HS-5 (cell line): Measurements from ENCODE around the gene ENTHD1.

Experiments
- DNase-seq: peaks from one replicate; pipeline ENCODE4 v3.0.0-alpha.2; 2012; ENCODE audit warnings: low read depth

The ENTHD1 gene, protein sequence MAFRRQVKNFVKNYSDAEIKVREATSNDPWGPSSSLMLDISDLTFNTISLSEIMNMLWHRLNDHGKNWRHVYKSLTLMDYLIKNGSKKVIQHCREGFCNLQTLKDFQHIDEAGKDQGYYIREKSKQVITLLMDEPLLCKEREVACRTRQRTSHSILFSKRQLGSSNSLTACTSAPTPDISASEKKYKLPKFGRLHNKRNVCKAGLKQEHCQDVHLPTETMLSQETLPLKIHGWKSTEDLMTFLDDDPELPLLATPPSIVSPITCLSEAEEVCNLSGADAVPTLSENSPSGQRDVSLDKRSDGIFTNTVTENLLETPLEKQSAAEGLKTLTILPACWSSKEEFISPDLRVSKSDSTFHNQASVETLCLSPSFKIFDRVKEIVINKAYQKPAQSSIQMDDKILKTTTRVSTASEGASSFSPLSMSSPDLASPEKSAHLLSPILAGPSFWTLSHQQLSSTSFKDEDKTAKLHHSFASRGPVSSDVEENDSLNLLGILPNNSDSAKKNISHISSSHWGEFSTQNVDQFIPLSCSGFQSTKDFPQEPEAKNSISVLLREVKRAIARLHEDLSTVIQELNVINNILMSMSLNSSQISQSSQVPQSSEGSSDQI

DNA sequence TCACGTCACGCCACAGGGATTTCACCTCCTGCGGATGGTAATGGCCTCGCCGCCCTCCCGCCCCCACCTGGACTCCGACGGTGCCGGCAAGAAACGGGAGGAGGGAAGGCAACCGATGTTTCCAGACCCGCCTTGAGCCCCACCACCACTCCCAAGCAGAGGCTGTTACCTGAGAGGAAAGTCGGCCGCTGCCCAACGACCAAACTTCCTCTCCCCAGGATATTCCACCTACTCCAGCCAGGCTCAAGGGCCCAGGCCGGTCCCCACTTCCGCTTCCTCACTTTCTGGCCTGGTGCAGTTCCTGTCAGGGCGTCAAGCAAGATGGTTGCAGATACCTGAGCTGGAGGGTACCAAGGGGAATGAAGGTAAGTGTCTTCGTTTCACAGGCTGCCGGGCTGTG lies at the start of gene ENTHD1:
ENTHD1 (minus strand) TSS at position 235 of the 400 bp plus-strand sequence. CDS start 6,012 bp downstream, outside the sequence.
- DNase-seq = no peak

DNA sequence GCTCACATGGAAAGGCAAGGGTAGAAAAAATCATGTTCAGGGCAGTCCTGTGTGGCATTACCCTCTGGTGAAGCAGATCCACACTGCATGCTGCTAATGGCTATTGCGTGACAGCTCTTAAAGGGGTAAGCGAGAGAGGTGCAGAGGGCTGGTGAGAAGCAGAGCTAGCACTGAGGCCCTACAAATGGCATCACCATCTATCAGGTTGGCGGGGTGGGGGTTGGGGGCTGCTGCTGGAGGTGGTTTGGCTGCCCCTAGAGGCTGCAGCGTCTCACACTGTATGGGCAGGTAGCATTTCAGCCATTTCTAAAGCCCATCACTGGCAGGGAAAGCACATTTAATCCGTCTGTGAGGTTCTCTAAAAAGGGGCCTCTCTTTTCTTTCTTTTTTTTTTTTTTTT lies 49.8 kb upstream of the ENTHD1 start:
- DNase-seq = no peak

DNA sequence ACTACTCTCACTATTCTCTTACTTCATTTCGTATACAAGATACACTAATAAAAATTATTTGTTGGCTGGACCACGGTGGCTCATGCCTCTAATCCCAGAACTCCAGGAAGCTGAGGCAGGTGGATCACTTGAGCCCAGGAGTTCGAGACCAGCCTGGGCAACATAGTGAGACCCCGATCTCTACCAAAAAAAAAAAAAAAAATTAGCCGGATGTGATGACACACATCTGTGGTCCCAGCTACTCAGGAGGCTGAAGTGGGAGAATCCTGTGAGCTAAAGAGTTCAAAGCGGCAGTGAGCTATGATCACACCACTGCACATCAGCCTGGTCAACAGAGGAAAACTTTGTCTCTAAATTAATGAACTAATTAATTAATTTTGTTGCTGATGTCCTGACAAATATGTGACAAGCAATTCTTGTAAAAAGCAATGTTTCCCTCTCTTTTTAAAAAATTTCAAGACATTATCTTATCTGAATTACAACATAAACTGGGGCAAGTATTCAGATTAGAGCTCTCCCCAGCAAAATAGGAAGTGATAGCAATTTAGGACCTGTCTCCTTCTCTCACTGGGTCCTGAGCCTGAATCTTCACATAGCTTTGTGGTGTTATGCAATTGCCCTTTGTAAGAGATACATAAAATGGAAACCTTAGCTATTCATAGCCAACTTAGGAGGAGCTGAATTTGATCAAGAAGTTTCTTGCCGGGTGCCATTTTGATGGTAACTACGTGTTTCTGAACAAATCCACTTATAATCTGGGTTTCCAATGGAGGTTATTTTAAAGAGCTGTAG lies 49.1 kb upstream of the ENTHD1 start:
- DNase-seq = no peak

DNA sequence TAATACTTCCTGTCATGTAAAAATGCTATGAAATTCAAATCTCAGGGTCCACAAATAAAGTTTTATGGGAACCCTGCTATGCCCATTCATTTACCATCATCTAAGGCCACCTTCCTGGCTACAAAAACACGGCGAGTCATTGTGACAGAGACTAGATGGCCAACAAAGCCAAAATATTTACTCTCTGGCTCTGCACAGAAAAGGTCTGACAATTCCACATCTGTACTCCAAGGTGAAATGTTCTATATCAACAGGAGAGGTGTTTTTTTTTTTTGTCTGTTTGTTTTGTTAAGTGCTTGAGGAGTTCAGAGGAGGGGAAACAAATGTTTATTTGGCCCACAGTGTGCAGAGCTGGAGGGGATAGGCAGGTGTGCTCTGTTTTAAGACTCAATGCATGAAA lies 48.0 kb upstream of the ENTHD1 start:
- DNase-seq = no peak

DNA sequence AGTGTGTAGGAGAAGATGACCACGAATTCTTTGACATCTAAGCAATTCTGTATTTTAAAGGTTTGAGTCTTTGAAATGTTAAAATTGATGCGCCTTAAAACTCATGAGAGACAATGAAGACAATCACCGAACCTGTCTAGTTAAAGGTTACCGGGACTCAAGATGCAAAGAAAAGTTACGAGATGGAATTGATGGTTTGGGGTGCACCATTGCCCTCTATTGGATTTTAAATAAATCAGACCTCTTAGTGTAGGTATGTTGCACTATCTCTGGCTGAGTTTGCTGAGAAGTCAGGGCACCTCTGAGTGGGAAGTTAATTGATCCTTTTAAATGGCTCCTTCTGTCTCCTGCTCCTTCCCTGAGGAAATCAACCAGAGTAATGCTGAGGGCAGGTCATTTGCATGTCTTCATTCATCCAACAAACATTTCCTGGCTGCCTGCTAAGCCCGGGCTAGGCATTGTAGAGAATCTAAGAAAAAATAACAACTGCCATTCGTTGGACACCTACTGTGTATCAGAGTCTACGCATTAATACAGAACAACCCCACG lies 47.3 kb upstream of the ENTHD1 start:
- DNase-seq = no peak

DNA sequence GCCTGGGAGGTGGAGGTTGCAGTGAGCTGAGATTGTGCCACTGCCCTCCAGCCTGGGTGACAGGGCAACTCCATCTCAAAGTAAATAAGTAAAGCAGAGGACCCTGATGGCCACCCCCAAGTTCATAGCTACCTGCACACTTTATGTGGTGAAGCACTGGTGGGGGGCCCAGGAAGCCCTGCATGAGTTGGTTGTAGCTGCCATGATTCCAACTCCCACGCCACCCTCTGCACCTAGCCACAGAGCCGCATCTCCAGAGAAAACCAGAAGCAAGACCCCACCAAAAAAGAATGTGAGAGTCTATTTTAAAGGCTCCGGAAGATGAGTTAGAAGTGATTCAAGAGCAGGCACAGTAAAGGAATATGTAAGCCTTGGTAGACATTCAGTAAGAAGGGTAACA lies 46.3 kb upstream of the ENTHD1 start:
- DNase-seq = no peak

DNA sequence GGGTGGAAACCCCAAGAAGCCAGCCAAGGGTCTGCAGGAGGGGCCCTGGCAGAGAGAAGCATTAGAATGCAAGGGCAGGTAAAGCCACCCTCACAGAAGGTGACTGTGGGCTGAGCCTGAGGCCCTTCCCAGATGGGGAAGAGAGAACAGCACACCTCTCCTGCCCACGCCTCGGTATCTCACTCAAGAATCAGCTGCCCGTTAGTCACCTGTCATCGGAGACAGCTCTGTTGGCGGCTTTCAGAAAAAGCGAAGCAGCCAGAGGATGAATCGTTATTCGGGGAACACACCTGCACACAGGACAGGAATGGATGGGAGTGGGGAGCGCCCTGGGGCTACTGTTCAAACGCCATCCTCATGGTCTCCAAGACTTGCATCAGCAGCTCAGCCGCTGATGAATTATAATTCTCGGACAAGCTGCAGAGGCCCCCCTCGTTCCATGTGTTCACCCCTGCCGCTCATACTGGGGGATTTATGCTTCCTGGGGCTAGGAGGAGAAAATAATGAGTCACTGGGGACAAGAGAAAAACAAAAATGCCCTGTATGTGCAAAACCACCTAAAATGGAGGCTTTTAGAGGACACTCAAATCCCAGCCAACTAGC lies 45.0 kb upstream of the ENTHD1 start:
- no peak for DNase-seq

DNA sequence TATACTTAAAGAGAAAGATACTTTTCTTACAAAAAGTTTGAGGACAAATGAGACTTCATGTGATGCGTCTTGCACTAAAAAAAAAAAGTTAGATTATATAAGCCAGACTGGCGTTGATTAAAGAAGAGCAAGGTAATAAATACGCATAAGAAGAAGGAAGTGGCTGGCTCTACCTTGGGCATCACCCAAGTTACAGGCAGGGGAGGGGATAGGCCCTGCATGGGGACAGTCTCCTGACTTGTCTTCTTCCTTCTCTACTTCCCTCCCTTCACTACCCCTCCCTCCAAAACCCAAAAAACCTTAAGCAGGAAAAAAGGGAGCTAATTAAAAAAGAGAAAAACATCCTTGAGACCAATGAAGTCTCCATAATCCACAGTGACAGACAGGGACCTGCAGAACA lies 44.3 kb upstream of the ENTHD1 start:
- no peak for DNase-seq

DNA sequence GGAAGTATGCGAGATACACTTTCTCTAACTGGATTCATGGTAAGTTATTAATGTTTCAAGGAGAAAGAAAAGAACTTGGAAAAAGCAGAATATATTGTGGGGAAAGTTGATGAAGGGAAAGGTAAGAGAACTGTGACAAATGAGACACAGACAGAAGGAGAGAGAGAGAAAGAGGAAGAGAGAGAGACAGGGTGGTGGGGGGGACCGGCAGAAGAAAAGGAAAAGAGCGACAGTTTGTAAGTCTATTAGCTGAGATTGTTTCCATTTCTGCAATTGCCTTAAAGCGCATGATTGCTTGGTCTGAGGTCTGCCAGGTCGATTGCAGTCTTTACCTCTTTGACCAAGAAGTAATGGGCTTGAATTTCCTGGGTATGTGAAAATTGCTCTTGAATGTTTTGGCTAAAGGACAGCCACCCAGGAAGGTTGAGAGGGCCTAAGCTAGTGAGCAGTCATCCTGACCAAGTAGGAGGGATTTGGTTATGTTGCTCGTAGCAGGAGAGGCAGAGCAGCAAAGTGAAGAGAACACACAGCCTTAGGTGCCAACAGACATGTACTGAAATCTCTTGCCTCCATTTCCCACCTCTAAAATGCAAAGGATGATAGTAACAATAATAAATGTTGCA lies 43.1 kb upstream of the ENTHD1 start:
- no peak for DNase-seq

DNA sequence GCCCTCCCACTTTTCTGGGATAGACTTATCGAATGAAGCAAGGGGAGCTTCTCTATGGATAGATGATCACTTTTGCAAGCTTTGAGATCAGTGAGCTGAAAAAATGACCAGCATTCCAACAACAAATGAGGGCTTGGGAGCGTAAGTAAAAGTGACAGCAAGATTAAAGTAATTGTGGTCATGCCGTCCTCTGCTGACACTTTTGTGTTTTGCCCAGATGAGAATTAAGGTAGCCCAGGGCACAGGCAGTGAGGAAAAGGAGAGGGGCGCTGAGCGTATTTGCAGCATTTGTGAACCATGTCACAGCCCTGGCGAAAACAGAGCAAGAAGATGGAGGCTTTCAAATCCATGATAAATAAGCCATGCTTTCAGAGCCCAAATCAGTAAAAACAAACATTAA lies 42.1 kb upstream of the ENTHD1 start:
- no peak for DNase-seq

DNA sequence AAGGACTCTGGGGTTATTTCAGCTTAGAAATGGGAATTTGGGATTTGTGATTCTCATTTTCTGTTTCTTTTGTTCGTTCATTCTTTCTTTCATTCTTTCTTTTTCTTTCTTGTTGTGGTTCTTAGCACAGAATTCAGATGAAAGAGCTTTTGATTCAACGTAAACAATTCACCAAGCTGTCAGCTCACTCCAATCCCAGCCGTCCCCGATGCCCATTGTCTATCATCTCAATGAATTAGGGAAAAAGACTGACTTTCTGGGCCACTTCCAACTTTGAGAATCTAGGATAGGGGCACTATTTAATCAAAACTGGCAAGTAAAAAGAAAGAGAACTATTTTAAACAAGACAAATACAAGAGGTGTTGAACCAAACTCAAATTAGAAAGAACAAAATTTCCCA lies 41.6 kb upstream of the ENTHD1 start:
- no peak for DNase-seq

DNA sequence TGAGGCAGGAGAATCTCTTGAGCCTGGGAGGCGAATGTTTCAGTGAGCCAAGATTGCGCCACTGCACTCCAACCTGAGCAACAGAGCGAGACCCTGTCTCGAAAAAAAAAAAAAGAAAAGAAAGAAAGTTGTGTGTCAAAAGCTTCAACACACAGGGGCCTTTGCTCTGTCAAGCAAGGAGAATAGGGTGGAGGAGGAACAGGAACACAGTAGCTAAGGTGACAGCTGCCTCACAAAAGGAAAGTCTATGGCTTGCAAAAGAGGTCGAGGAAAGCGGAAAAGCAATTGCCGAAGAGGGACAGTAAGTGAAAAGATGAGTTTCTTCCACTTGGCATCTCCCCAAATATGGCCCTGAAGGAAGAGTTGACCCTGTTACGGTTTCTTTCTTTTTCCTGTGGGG lies 40.2 kb upstream of the ENTHD1 start:
- DNase-seq = no peak

DNA sequence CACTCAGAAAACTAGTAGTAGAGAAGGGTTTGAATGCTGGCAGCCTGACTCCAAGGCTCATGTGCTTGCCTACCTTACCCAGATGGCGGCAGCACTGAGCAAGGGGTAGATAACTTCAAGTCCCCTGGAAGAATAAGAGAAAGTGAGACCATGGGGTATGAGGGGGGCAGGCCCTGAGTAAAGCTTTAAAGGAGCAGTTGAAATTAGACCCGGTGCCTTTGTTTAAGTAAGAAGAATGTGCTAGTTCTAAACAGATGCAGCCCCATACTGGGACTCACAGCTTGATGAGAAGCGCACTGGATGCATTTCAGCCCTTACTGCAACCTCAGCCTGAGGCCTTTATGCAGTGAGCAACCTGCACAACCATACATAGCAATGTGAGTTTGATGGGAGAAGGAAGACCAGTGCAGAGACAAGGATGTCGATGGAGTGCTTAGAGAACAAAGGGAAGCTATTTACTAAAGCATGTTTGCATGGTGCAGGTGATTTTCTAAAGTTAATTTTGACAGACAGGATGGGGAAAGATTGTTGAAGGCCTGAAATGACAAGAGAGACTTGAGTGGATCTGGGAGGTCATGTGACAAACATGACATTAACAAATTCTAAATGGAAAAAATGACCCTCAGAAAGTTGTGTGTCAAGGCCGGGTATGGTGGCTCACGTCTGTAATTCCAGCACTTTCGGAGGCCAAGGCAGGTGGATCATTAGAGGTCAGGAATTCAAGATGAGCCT lies 39.5 kb upstream of the ENTHD1 start:
- DNase-seq = no peak

DNA sequence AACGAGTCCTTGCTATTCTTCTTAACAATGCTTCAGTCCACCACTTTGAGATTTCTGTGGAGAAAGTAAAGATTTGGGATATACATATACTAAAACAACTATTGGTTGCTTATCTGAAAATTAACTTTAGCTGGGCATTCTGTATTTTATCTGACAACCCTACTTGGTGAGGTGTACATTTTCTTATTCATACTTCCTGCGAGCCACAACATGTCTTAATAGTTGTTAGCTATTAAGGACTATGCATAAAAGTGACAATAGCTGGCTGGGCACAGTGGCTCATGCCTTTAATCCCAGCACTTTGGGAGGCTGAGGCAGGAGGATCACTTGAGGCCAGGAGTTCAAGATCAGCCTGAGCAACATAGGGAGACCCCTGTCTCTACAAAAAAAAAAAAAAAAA lies 38.6 kb upstream of the ENTHD1 start:
- no peak for DNase-seq

DNA sequence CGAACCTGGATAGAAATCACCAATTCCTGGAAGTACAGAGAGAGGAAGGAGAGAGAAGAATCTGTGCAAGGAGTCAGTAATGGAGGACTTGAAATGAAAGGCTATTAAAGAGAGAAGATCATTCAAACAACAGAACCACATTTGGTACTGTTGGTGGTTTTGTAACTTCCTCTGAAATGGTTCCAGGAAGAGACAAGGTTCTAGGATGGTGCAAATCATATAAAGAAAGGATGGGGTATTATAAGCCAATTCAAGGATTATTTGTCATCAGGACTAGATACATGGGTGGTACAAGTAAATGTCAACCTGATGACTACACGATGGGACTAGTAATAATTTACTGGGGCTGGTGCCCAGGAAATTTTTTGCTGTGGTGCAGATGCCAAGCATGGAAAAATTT lies 37.7 kb upstream of the ENTHD1 start:
- no peak for DNase-seq

DNA sequence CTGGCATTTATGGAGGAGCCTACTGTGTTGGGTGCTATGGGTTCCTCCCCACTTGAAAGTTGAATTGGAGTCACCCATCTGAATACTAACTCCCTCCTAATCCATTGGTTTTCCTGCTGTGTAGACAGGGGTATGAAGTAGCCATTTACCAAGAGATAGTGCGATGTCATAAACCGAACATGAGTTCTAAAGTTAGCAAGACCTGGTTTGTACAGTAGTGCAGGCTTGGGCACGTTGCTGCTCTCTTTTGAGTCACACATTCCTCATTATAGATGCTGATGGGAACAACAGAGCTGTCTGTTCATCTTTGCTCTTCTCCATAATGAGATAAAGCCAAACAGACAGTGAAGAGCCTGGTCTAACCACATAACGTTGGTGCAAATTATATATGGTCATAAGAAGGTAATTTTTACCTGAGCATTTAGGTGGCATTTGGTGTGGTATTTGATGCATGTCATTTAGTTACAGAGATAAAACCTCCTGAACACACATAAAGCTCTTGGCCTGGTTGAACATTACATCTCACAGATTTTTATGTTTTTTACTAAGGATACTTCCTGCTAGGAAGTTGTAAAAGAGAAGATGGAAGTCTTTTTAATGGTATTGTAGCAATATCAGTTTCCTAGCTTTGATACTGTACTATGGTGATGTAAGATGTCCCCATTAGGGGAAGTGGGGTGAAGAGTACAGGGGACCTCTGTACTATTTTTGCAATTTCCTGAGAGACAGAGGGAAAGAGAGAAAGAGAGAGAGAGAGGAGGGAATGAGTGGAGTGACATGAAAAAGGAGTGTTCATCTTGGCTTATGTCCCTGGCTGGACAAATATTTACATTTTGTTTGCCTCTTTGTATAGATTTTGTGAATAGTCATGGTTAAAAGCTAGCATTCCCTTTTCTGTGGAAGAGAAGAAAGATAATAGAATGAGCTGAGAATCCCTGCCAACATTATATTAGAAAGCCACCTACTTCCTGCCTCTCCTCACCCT lies 35.3 kb upstream of the ENTHD1 start:
- DNase-seq = no peak

DNA sequence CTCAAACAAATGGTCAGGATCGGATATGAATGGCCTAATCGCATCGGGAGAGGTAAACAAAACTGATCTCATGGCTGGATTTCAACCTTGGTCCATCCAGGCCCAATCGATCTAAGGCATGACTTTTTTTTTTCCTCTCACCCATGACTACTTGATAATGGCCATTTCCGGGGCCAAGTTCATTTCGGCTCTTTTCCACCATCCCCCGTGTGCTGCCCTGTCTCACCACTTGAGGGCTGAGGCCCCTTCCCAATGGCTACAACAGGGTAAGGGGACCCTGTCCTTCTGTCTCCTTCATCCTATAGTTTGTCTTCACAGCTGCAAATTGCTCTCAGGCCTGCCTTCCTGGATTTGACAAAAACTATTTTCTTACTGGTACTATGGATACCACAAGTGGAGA lies 34.0 kb upstream of the ENTHD1 start:
- DNase-seq = no peak

DNA sequence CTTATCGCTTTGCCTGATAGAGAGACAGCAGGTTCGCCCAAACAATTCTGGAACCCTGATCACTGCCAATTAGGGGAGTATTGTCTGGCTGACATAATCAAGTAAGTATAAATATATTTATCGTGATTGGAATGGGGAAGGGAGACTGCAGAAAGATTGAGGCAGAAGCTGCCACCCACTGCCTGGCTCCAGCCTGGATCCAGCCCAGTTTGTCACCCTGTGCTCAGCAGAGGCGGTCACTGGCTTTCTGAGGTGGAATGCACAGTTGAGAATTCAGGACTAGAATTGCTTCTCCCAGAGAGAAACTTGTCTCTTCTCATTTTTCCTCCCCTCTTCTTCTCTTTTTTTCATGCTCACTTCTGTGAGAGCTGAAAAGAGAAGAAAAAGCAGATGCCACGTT lies 33.2 kb upstream of the ENTHD1 start:
- no peak for DNase-seq

DNA sequence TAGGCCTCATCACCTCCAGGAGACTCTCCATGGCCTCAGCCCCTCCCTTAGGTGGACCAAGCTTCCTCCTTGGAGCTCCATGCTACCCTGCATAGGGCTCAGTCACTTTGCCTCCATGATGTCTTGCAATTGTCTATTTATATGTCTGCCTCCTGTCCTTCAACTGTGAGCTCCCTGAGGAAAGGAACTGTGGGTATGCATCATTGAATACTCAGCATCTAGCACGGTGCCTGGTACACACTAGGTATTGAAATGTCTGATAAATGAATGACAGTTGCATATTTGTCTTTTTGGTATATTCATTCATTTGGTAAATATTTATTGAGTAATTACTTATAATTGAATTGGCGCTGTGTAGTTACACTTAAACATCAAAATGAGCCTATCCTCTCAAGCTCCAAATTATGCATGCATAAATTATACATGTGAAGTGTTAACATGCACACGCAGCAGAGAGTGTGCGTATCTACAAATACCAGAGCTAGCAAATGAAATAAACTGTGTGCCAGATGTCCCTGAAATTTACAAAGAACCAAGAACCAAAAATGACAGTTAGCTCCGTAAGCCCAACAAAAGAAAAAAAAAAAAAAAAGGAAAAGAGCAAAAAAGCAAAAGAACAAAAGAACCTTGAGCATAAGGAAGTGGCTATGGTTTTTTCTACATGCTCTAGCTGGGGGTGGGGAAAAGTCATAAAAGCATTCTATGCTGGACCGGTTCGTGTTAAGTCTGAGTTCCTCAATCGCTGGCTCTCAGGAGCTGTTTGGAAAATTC lies 32.5 kb upstream of the ENTHD1 start:
- no peak for DNase-seq
